Breast epithelium (tissue), 3 donors: ENCODE data around the gene CASK.

Source experiments
- POLR2A ChIP-seq: fragments of 450-650 bp; IDR thresholded peaks from one replicate; pipeline ENCODE4 v1.6.1; 2016; ENCODE audit warnings: antibody characterized with exemption, mild to moderate bottlenecking, moderate library complexity
- POLR2AphosphoS5 ChIP-seq, 3 donors: sonication (generic); formaldehyde crosslinking; IDR thresholded peaks; one replicate each; pipeline ENCODE4 v1.6.1; 2017; ENCODE audit warnings: antibody characterized with exemption in 3 of 3
- TF ChIP-seq, protein P1 (sequence below), 3 donors: fragments of 450-650 bp; IDR thresholded peaks; one replicate each; pipeline ENCODE4 v1.5.1; 2016 to 2017; ENCODE audit warnings: antibody characterized with exemption in 3 of 3, mild to moderate bottlenecking in 3 of 3, moderate library complexity in 3 of 3

DNA sequence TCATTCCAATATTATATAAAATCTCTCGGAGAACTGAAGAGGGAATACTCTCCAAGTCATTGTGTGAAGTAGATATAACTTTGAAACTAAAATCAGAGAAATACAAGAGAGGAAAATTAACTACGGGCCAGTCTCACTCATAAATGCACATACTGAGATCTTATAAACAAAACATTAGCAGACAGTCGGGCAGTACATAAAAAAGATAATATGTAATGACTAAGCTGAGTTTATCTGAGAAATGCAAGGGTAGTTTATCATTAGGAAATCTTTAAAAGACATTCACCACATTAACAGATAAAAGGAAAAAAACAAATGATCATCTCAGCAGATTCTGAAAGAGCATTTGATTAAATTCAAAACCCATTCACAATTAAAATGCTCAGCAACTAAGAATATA, 359.5 kb downstream of the CASK start:
- TF ChIP-seq POLR2A (no peak), POLR2AphosphoS5 (IDR thresholded peaks at IDR 0.05) (no peak)
- TF ChIP-seq, protein P1, sequence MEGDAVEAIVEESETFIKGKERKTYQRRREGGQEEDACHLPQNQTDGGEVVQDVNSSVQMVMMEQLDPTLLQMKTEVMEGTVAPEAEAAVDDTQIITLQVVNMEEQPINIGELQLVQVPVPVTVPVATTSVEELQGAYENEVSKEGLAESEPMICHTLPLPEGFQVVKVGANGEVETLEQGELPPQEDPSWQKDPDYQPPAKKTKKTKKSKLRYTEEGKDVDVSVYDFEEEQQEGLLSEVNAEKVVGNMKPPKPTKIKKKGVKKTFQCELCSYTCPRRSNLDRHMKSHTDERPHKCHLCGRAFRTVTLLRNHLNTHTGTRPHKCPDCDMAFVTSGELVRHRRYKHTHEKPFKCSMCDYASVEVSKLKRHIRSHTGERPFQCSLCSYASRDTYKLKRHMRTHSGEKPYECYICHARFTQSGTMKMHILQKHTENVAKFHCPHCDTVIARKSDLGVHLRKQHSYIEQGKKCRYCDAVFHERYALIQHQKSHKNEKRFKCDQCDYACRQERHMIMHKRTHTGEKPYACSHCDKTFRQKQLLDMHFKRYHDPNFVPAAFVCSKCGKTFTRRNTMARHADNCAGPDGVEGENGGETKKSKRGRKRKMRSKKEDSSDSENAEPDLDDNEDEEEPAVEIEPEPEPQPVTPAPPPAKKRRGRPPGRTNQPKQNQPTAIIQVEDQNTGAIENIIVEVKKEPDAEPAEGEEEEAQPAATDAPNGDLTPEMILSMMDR (IDR thresholded peaks at IDR 0.05), result no peak
